B cell (primary cell): ENCODE measurements around the gene BEND7. TPM values are rescaled to one million over a fixed set of nuclear protein-coding genes. Genes with fewer than 3 reads are reported as not detected.
A peak's percentile ranks its signal among the peaks of the same experiment; 100 is the strongest.

Experiments used
- ATAC-seq: fragments of 200-7000 bp; cut with Tn5 transposase; one replicate; pipeline ENCODE4 v1.10.0; 2021; ENCODE audit warnings: low read depth, mild to moderate bottlenecking, moderate number of reproducible peaks, moderate library complexity
- CTCF ChIA-PET: fragments of 350-600 bp; sonication (Branson Sonifier 250); formaldehyde crosslinking; loops from one replicate; lab custom pipeline; 2021; ENCODE audit warnings: antibody characterized with exemption, inconsistent platforms; lab: Charles Lee
- POLR2A ChIA-PET: fragments of 350-600 bp; sonication (Branson Sonifier 250); formaldehyde crosslinking; loops from one replicate; lab custom pipeline; 2021; ENCODE audit warnings: antibody characterized with exemption; lab: Charles Lee
- DNase-seq: peaks from one replicate; pipeline ENCODE4 v3.0.0; 2013
- H2AFZ ChIP-seq: 2 replicates; pipeline ENCODE4 v1.6.1; 2012; ENCODE audit warnings: mild to moderate bottlenecking, low read depth, low read length; ENCODE audit not compliant: insufficient read depth, poor library complexity, severe bottlenecking
- H3K27ac ChIP-seq, 2 donors: 1 replicate in 1 of 2; 2 replicates in 1 of 2; pipeline ENCODE4 v1.5.1; 2012 to 2013; ENCODE audit warnings: low read length in 2 of 2, mild to moderate bottlenecking in 2 of 2, moderate library complexity in 1 of 2
- H3K27me3 ChIP-seq, 4 experiments: fragments of 200-600 bp in 1 of 4; sonication (generic) in 1 of 4; replicated peaks in 1 of 4; 1 replicate in 2 of 4; 2 replicates in 2 of 4; pipeline versions ENCODE4 v1.6.1 to v1.7.0; 2013 to 2016; ENCODE audit warnings: low read length in 3 of 4, mild to moderate bottlenecking in 2 of 4, mixed read lengths in 1 of 4, moderate library complexity in 1 of 4; ENCODE audit not compliant: insufficient read depth in 4 of 4, control insufficient read depth in 3 of 4; ENCODE audit errors: control extremely low read depth in 1 of 4
- H3K36me3 ChIP-seq, 2 experiments: replicated peaks in 1 of 2; 1 replicate in 1 of 2; 2 replicates in 1 of 2; pipeline versions ENCODE4 v1.6.1 to v1.7.1; 2013; ENCODE audit warnings: low read length in 1 of 2; ENCODE audit not compliant: insufficient read depth in 2 of 2, control insufficient read depth in 1 of 2; ENCODE audit errors: control extremely low read depth in 1 of 2, extremely low read depth in 1 of 2
- H3K4me1 ChIP-seq, 2 donors: fragments of 200-600 bp in 1 of 2; sonication (generic) in 1 of 2; 1 replicate in 1 of 2; 2 replicates in 1 of 2; pipeline versions ENCODE4 v1.5.1 to v1.6.1; 2013 to 2017; ENCODE audit warnings: low read length in 2 of 2; ENCODE audit not compliant: control insufficient read depth in 2 of 2, insufficient read depth in 2 of 2
- H3K4me2 ChIP-seq: replicated peaks from 2 replicates; pipeline ENCODE3; 2012; ENCODE audit warnings: mild to moderate bottlenecking, low read depth, low read length; ENCODE audit not compliant: poor library complexity, severe bottlenecking
- H3K4me3 ChIP-seq, 5 experiments: fragments of 200-600 bp in 1 of 5; sonication (generic) in 1 of 5; 1 replicate in 3 of 5; 2 replicates in 2 of 5; pipeline versions ENCODE4 v1.5.1 to v1.7.0; 2011 to 2016; ENCODE audit warnings: low read length in 4 of 5, mild to moderate bottlenecking in 4 of 5, low read depth in 2 of 5, control low read depth in 1 of 5, moderate library complexity in 1 of 5; ENCODE audit not compliant: insufficient read depth in 1 of 5; ENCODE audit errors: control extremely low read depth in 1 of 5, extremely low read depth in 1 of 5
- H3K79me2 ChIP-seq: fragments of 200-600 bp; sonication (generic); one replicate; pipeline ENCODE4 v1.6.0; 2016; ENCODE audit warnings: low read length; ENCODE audit not compliant: control insufficient read depth, insufficient read depth
- H3K9ac ChIP-seq: fragments of 200-600 bp; sonication (generic); 2 replicates; pipeline ENCODE4 v1.6.1; 2017; ENCODE audit warnings: mild to moderate bottlenecking, low read length, moderate library complexity
- H3K9me3 ChIP-seq, 3 donors: one replicate each; pipeline versions ENCODE4 v1.6.1 to v1.7.1; 2013; ENCODE audit warnings: low read length in 2 of 3; ENCODE audit not compliant: control insufficient read depth in 2 of 3, insufficient read depth in 1 of 3; ENCODE audit errors: control extremely low read depth in 1 of 3
- H4K20me1 ChIP-seq: 2 replicates; pipeline ENCODE4 v1.6.0; 2012; ENCODE audit warnings: mild to moderate bottlenecking, low read length; ENCODE audit not compliant: insufficient read depth, control insufficient read depth, poor library complexity, severe bottlenecking
- H3K27ac Mint-ChIP-seq: one replicate; pipeline ENCODE4 v1.8.0; 2021; ENCODE audit warnings: mixed read lengths
- H3K27me3 Mint-ChIP-seq: one replicate; pipeline ENCODE4 v1.8.0; 2021; ENCODE audit warnings: mixed read lengths
- H3K4me1 Mint-ChIP-seq: one replicate; pipeline ENCODE4 v1.8.0; 2021; ENCODE audit warnings: mixed read lengths
- H3K4me3 Mint-ChIP-seq: one replicate; pipeline ENCODE4 v1.8.0; 2021; ENCODE audit warnings: mixed read lengths
- H3K9me3 Mint-ChIP-seq: one replicate; pipeline ENCODE4 v1.8.0; 2022; ENCODE audit warnings: mixed read lengths; ENCODE audit not compliant: insufficient read depth
- EZH2 ChIP-seq: IDR thresholded peaks from 2 replicates; pipeline ENCODE4 v1.6.1; 2012; ENCODE audit warnings: borderline replicate concordance, low read depth, mild to moderate bottlenecking, moderate library complexity, low read length; ENCODE audit not compliant: insufficient read depth, poor library complexity, severe bottlenecking
- WGBS: methylation state at CpG from one replicate; pipeline ENCODE4 v1.1.5; 2013; ENCODE audit warnings: missing lambda C conversion rate; ENCODE audit not compliant: insufficient coverage; 5-methylcytosine and 5-hydroxymethylcytosine counted together
- intact Hi-C: fragments of 100-400 bp; cut with micrococcal nuclease; formaldehyde crosslinking; loops from one replicate; pipeline ENCODE4 v1.10.0; 2022
- polyA plus RNA-seq: library from polyadenylated mRNA; depleted of rRNA; stranded (reverse); fragments of >200 nt; gene quantifications from 2 replicates; pipeline ENCODE4 v1.2.3, GENCODE V29; 2012
- total RNA-seq, 2 donors: library from RNA; stranded (reverse); fragments of 120-200 nt in 1 of 2; gene quantifications; 1 replicate in 1 of 2; 2 replicates in 1 of 2; pipeline versions ENCODE4 v1.2.3 to v1.2.4, GENCODE V29; 2013 to 2022
- TF ChIP-seq, protein P1 (sequence below): fragments of 200-600 bp; IDR thresholded peaks from one replicate; pipeline ENCODE4 v1.8.0; 2022; ENCODE audit warnings: antibody characterized with exemption, mild to moderate bottlenecking

Gene BEND7
- total and polyA plus RNA-seq, 2 donors (not counting 1 experiment from before 2014, with no cell fraction given), result 0.10 TPM; not detected in 1

DNA sequence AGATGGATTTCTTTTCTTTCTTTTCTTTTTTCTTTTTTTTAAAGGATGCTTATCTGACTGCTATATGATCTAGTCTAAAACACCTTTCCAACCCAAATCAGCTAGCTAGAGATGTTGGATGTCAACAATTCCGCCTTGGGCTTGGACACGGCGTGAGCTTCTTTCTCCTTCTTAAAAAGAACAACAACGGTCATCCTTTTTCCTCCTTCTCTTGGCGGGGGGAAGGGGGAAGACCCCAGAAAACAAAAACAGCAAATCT, 1.0 kb downstream of the BEND7 start:
- DNase-seq, result peak; percentile 29
- H3K9me3 ChIP-seq, result peaks cover 0 to 8% (median 0%) of the 10 kb centered on the region in 3 donors
- Mint-ChIP-seq H3K27ac (no peak overlapping the region), H3K4me1 (peaks cover 12% of the 10 kb centered on the region), H3K4me3 (peak overlapping the region; percentile 81), H3K27me3 (peaks cover 69% of the 10 kb centered on the region), H3K9me3 (no peaks in the 10 kb centered on the region)
- no peaks in the 10 kb centered on the region for H3K36me3 ChIP-seq
- H3K27me3 ChIP-seq, result peaks cover 2 to 50% (median 38%) of the 10 kb centered on the region in 4 experiments
- WGBS, result 16% methylated on average over 5 of the region's 5 CpGs
- peaks cover 11 to 13% of the 10 kb centered on the region in 2 donors for H3K4me1 ChIP-seq
- intact Hi-C loops, result no loop called here
- no peak for ATAC-seq
- no peak overlapping the region for H3K9ac ChIP-seq
- H3K4me3 ChIP-seq, result peak overlapping the region in 1 of 5 experiments; percentile 33
- H3K79me2 ChIP-seq, result no peaks in the 10 kb centered on the region
- no peak overlapping the region for H3K27ac ChIP-seq
- TF ChIP-seq EZH2, result peak; percentile 38
- TF ChIP-seq, protein P1, sequence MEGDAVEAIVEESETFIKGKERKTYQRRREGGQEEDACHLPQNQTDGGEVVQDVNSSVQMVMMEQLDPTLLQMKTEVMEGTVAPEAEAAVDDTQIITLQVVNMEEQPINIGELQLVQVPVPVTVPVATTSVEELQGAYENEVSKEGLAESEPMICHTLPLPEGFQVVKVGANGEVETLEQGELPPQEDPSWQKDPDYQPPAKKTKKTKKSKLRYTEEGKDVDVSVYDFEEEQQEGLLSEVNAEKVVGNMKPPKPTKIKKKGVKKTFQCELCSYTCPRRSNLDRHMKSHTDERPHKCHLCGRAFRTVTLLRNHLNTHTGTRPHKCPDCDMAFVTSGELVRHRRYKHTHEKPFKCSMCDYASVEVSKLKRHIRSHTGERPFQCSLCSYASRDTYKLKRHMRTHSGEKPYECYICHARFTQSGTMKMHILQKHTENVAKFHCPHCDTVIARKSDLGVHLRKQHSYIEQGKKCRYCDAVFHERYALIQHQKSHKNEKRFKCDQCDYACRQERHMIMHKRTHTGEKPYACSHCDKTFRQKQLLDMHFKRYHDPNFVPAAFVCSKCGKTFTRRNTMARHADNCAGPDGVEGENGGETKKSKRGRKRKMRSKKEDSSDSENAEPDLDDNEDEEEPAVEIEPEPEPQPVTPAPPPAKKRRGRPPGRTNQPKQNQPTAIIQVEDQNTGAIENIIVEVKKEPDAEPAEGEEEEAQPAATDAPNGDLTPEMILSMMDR, result no peak
- ChIA-PET POLR2A (no interaction called here), CTCF (interaction anchor here (1.2 kb wide), 1 partner anchor 226 kb away, joined by 3 read pairs; no protein-coding TSS in a partner anchor)
- peak overlapping the region; percentile 72 for H3K4me2 ChIP-seq
- H2AFZ ChIP-seq, result peak overlapping the region; percentile 16
- H4K20me1 ChIP-seq, result no peaks in the 10 kb centered on the region

DNA sequence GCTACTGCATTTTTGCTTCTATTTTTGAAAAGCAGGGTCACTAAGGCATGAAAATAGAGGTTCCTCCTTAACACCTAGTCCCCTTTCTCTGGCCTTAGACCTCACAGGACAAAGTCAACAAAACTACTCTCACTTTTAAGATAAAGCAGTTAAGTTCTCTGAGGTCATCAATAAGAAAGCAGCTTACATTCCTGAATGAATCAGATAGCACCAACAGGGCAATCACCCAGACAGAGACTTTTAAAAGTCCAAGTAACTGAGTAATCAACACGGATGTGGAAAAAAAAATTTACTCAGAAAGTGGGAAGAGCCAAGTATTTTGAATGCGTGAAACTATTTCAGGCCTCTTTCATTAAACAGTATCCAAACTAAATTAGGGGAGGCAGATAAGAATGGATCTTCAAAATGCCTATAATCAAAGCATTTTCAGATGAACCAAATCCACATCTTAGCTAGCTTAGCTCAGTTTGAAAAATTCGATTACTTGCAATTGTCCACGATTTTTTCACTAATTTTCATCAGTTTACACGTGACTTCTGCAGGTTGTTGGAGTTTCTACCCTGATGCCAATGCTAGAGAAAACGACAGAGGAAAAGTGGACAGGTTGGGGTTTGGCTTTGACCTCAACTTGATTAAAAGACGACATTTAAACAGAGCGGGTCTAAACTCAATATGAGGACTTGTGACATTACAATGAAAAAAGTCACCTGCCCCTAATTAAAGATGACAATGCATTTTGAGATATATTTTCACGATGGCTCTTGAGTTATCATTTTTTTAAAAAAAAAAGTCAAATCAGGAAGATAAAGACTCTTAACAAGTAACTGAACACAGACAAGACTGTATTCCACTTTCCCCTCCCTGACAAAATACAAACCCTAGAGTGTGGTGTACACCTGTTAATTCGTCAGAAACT, 1.6 kb downstream of the BEND7 start:
- Histone ChIP-seq H3K27me3 (peaks cover 2 to 52% (median 38%) of the 10 kb centered on the region in 4 experiments), H4K20me1 (no peaks in the 10 kb centered on the region), H3K27ac (no peak overlapping the region), H2AFZ (no peak overlapping the region), H3K9me3 (peaks cover 0 to 8% (median 0%) of the 10 kb centered on the region in 3 donors), H3K36me3 (no peaks in the 10 kb centered on the region), H3K9ac (no peak overlapping the region), H3K79me2 (no peaks in the 10 kb centered on the region), H3K4me1 (peaks cover 11 to 13% of the 10 kb centered on the region in 2 donors), H3K4me3 (peak overlapping the region in 1 of 5 experiments; percentile 33), H3K4me2 (no peak overlapping the region)
- Mint-ChIP-seq H3K4me1 (peaks cover 12% of the 10 kb centered on the region), H3K4me3 (peak overlapping the region; percentile 81), H3K9me3 (no peaks in the 10 kb centered on the region), H3K27ac (no peak overlapping the region), H3K27me3 (peaks cover 72% of the 10 kb centered on the region)
- intact Hi-C loops, result no loop called here
- TF ChIP-seq, protein P1, result no peak
- no peak for TF ChIP-seq EZH2
- ChIA-PET CTCF (interaction anchor here (0.6 to 1.2 kb wide), 3 partner anchors 10 to 746 kb away, joined by 3 read pairs; no protein-coding TSS in a partner anchor), POLR2A (no interaction called here)
- ATAC-seq (no peak), DNase-seq (no peak)
- whole genome bisulfite sequencing, result 64% methylated on average over 4 of the region's 10 CpGs
